ENCODE results near the gene QRFPR.
A peak's percentile ranks its signal among the peaks of the same experiment; 100 is the strongest.
"Not testable (repeated sequence)": the region's sequence is repeated elsewhere in the genome, so short reads cannot be mapped to it uniquely, and the experiment has no call there.

QRFPR gene

GRCh38 chr4:121380776-121381462, at the start of gene QRFPR:
TSS of gene QRFPR (minus strand) at chr4:121381018. CDS start at chr4:121380647, 371 bp downstream.
- H3K9ac ChIP-seq (ENCODE audit: low read depth, low read length) = peak within 1 kb of the TSS; percentile 46; the same call in 1 of the 2 replicates
- no peaks in the 10 kb centered on the region for H3K4me1 ChIP-seq (ENCODE audit: insufficient read depth, low read length)
- no peaks in the 10 kb centered on the region for H3K36me3 ChIP-seq (ENCODE audit: insufficient read depth, low read length)
- H3K9me3 ChIP-seq (ENCODE audit: control insufficient read depth, insufficient read depth, low read length) = no peaks in the 10 kb centered on the region

DNA sequence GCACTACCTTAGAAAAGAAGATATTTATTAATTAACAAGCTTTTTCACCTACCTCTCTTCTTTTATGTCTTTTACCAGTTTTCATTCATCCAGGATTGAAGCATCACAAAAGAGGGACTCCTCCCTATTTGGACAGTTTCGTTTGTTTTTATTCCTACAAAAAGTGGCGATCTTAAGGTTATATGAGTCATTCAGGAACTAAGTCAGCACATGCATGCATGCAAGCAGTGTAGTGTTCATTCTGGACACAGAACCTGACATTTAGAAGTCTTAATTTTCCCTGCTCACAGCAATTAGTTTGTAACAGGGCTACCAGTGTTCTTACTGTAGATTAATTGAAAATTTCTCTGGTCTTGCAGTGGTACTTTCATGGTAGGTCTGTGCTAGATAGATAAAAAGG, 47.9 kb upstream of the QRFPR start:
- H3K9me3 ChIP-seq (ENCODE audit: control insufficient read depth, insufficient read depth, low read length) = 0 out of 2 replicates have a peak, but pooled peaks cover 3% of the 10 kb centered on the region
- no peaks in the 10 kb centered on the region for H3K4me1 ChIP-seq (ENCODE audit: insufficient read depth, low read length)
- no peaks in the 10 kb centered on the region for H3K36me3 ChIP-seq (ENCODE audit: insufficient read depth, low read length)
- H3K9ac ChIP-seq (ENCODE audit: low read depth, low read length) = no peak overlapping the region

GRCh38 chr4:121421594-121421993, 40.8 kb upstream of the QRFPR start:
- H3K9ac ChIP-seq (ENCODE audit: low read depth, low read length) = no peak overlapping the region

DNA sequence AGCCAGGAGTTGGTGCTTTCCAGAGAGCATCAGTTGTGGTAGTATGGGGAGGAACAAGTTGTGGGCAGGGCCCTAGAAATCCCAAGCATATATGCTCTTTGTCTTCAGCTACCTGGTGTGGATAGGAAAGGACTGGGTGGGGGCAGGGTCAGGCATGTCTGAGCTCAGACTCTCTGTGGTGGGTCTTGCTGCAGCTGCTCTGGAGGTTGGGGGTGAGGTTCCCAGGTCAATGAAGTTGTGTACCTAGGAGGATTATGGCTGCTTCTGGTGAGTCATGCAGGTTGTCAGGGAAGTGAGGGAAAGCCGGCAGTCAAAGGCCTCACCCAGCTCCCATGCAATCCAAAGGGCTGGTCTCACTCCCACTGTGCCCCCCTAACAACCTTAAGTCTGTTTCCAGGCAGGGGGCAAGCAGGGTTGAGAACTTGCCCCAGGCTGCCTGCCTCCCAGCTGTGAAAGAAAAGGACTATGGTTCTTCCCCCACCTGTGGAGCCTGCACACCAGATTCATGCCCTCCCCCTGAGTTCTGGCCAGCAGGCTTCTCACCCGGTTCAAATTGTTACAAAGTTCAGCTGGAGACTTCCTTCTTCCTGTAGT, 30.4 kb upstream of the QRFPR start:
- H3K4me1 ChIP-seq (ENCODE audit: insufficient read depth, low read length) = peaks cover 3% of the 10 kb centered on the region; the same call in 1 of the 2 replicates
- no peak overlapping the region for H3K9ac ChIP-seq (ENCODE audit: low read depth, low read length)
- H3K9me3 ChIP-seq (ENCODE audit: control insufficient read depth, insufficient read depth, low read length) = no peaks in the 10 kb centered on the region
- H3K36me3 ChIP-seq (ENCODE audit: insufficient read depth, low read length) = no peaks in the 10 kb centered on the region

More at GRCh38 chr4:121421594-121421993, 40.8 kb upstream of the QRFPR start:
- no peaks in the 10 kb centered on the region for H3K36me3 ChIP-seq (ENCODE audit: insufficient read depth, low read length)
- no peaks in the 10 kb centered on the region for H3K4me1 ChIP-seq (ENCODE audit: insufficient read depth, low read length)
- H3K9me3 ChIP-seq (ENCODE audit: control insufficient read depth, insufficient read depth, low read length) = no peaks in the 10 kb centered on the region

DNA sequence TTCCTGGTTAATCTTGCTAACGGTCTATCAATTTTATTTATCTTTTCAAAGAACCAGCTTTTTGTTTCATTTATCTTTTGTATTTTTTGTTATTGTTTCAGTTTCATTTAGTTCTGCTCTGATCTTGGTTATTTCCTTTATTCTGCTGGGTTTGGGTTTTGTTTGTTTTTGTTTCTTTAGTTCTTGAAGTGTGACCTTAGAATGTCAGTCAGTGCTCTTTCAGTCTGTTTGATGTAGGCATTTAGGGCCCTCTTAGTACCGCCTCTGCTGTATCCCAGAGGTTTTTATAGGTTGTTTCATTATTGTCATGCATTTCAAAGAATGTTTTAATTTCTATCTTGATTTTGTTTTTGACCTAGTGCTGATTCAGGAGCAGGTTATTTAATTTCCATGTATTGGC, 27.7 kb upstream of the QRFPR start:
- H3K9me3 ChIP-seq (ENCODE audit: control insufficient read depth, insufficient read depth, low read length); H3K4me1 ChIP-seq (ENCODE audit: insufficient read depth, low read length); H3K36me3 ChIP-seq (ENCODE audit: insufficient read depth, low read length); H3K9ac ChIP-seq (ENCODE audit: low read depth, low read length): not testable (repeated sequence)

DNA sequence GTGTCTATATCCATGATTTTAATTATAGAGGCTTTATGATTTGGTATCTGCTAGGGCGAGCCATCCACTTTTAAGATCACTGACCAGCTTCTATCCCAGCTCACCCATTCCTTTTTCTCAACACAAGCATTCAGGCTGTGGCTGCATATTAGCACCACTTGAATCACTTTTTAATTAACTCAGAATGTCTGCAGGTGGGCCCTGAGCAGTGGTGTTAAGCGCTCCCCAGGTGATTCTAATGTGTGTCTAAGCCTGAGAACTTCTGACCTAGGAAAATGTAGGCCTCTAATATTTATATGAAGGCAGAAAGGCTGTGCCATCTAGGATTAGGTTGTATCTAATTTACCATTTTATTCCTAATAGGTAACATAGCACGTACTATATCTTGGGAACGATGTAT, 19.8 kb upstream of the QRFPR start:
- no peaks in the 10 kb centered on the region for H3K4me1 ChIP-seq (ENCODE audit: insufficient read depth, low read length)

GRCh38 chr4:121397941-121398601, 17.3 kb upstream of the QRFPR start:
- Histone ChIP-seq H3K36me3 (ENCODE audit: insufficient read depth, low read length) (no peaks in the 10 kb centered on the region), H3K9me3 (ENCODE audit: control insufficient read depth, insufficient read depth, low read length) (no peaks in the 10 kb centered on the region), H3K4me1 (ENCODE audit: insufficient read depth, low read length) (no peaks in the 10 kb centered on the region), H3K9ac (ENCODE audit: low read depth, low read length) (no peak overlapping the region)

More for the DNA sequence above, 19.8 kb upstream of the QRFPR start:
- Histone ChIP-seq H3K36me3 (ENCODE audit: insufficient read depth, low read length) (no peaks in the 10 kb centered on the region), H3K9ac (ENCODE audit: low read depth, low read length) (no peak overlapping the region), H3K9me3 (ENCODE audit: control insufficient read depth, insufficient read depth, low read length) (no peaks in the 10 kb centered on the region)

GRCh38 chr4:121397434-121397833, 16.6 kb upstream of the QRFPR start:
- Histone ChIP-seq H3K9ac (ENCODE audit: low read depth, low read length) (no peak overlapping the region), H3K9me3 (ENCODE audit: control insufficient read depth, insufficient read depth, low read length) (no peaks in the 10 kb centered on the region), H3K36me3 (ENCODE audit: insufficient read depth, low read length) (no peaks in the 10 kb centered on the region), H3K4me1 (ENCODE audit: insufficient read depth, low read length) (no peaks in the 10 kb centered on the region)

GRCh38 chr4:121392426-121393086, 11.7 kb upstream of the QRFPR start:
- no peak overlapping the region for H3K9ac ChIP-seq (ENCODE audit: low read depth, low read length)
- H3K4me1 ChIP-seq (ENCODE audit: insufficient read depth, low read length) = no peaks in the 10 kb centered on the region
- H3K9me3 ChIP-seq (ENCODE audit: control insufficient read depth, insufficient read depth, low read length) = 0 out of 2 replicates have a peak, but pooled peaks cover 2% of the 10 kb centered on the region
- H3K36me3 ChIP-seq (ENCODE audit: insufficient read depth, low read length) = no peaks in the 10 kb centered on the region

DNA sequence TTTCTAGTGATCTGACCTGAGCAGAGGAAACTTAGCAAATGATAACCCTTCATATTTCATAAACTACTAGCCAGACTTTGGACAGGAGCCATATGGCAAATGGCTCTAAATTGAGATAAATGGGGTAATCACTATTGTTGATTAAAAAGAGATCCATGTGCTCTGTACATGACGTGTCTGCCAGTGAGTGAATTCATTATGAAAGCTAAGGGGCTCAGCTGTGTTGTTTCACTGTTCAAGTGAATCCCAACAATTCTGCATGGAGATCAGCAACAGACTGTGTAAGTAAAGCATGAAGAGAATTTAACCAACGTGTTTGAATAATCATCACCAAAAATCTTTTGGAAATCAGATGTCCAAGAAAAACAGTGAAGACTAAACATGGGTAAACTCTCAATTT, 9.5 kb upstream of the QRFPR start:
- Histone ChIP-seq H3K36me3 (ENCODE audit: insufficient read depth, low read length) (no peaks in the 10 kb centered on the region), H3K9ac (ENCODE audit: low read depth, low read length) (no peak overlapping the region), H3K9me3 (ENCODE audit: control insufficient read depth, insufficient read depth, low read length) (0 out of 2 replicates have a peak, but pooled peaks cover 2% of the 10 kb centered on the region), H3K4me1 (ENCODE audit: insufficient read depth, low read length) (no peaks in the 10 kb centered on the region)

DNA sequence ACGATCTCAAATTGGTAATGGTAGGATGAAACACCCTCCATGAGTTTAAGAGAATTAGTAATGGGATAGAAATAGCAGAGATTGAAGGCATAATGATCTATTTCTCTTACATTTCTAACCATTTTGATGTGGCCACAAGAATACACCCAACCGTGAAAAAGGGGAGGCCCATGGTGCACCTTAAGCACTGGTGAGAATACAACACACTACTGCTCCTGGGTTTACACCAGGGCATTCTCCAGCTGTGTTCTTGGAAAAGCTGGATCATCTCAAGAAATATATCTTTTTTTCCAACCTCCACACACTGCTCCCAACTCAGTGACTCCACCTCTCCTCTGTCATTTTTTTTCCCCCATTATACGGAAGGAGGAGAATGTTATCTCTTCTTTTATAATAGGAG, 1.5 kb downstream of the QRFPR start:
- Histone ChIP-seq H3K9ac (ENCODE audit: low read depth, low read length) (no peak overlapping the region; the same call in 1 of the 2 replicates), H3K36me3 (ENCODE audit: insufficient read depth, low read length) (no peaks in the 10 kb centered on the region), H3K4me1 (ENCODE audit: insufficient read depth, low read length) (no peaks in the 10 kb centered on the region; the same call in 1 of the 2 replicates), H3K9me3 (ENCODE audit: control insufficient read depth, insufficient read depth, low read length) (no peaks in the 10 kb centered on the region)

- no peaks in the 10 kb centered on the region; the same call in 1 of the 2 replicates for H3K4me1 ChIP-seq (ENCODE audit: insufficient read depth, low read length)
- no peaks in the 10 kb centered on the region for H3K36me3 ChIP-seq (ENCODE audit: insufficient read depth, low read length)
- no peak overlapping the region for H3K9ac ChIP-seq (ENCODE audit: low read depth, low read length)
- no peaks in the 10 kb centered on the region for H3K9me3 ChIP-seq (ENCODE audit: control insufficient read depth, insufficient read depth, low read length)
These were observed 3.7 kb downstream of the QRFPR start for GRCh38 chr4:121377076-121377475.

- H3K4me1 ChIP-seq (ENCODE audit: insufficient read depth, low read length) = no peaks in the 10 kb centered on the region; the same call in 1 of the 2 replicates
- no peak overlapping the region for H3K9ac ChIP-seq (ENCODE audit: low read depth, low read length)
These were observed 4.3 kb downstream of the QRFPR start for GRCh38 chr4:121376556-121376955.

GRCh38 chr4:121376097-121376496, 4.7 kb downstream of the QRFPR start:
- no peaks in the 10 kb centered on the region; the same call in 1 of the 2 replicates for H3K4me1 ChIP-seq (ENCODE audit: insufficient read depth, low read length)
- no peaks in the 10 kb centered on the region for H3K36me3 ChIP-seq (ENCODE audit: insufficient read depth, low read length)
- no peaks in the 10 kb centered on the region for H3K9me3 ChIP-seq (ENCODE audit: control insufficient read depth, insufficient read depth, low read length)
- no peak overlapping the region for H3K9ac ChIP-seq (ENCODE audit: low read depth, low read length)

More at GRCh38 chr4:121376556-121376955, 4.3 kb downstream of the QRFPR start:
- Histone ChIP-seq H3K36me3 (ENCODE audit: insufficient read depth, low read length) (no peaks in the 10 kb centered on the region), H3K9me3 (ENCODE audit: control insufficient read depth, insufficient read depth, low read length) (no peaks in the 10 kb centered on the region)

All from ES-I3 (cell line).